ENCODE measurements around the gene EFNA3.

Gene EFNA3

GRCh38 chr1:155037851-155038441, 40.7 kb upstream of the EFNA3 start:
- H3K27ac ChIP-seq (ENCODE audit: extremely low read depth, low read depth, low read length), result no peak overlapping the region
- H3K36me3 ChIP-seq (ENCODE audit: control insufficient read depth in 2 of 2, insufficient read depth in 1 of 2, low read length in 2 of 2), result no peaks in the 10 kb centered on the region
- no peaks in the 10 kb centered on the region for H3K4me1 ChIP-seq (ENCODE audit: control insufficient read depth, insufficient read depth, low read length)
- H3K4me3 ChIP-seq (ENCODE audit: low read depth, low read length), result no peak overlapping the region
- peak; percentile 64 for TF ChIP-seq ZFHX2 (tag by site-specific recombination; conservative IDR thresholded peaks at IDR 0.05)
- no peak for TF ChIP-seq ZNF555 (tag by site-specific recombination; conservative IDR thresholded peaks at IDR 0.05)
- TF ChIP-seq BCL6B (tag by site-specific recombination; IDR thresholded peaks at IDR 0.05), result no peak
- peak; percentile 63 for TF ChIP-seq EGR2 (tag by site-specific recombination; IDR thresholded peaks at IDR 0.05; ENCODE audit: low read depth)
- TF ChIP-seq ZFP69B (tag by site-specific recombination; IDR thresholded peaks at IDR 0.05), result no peak
- ChIA-PET POLR2A (interaction anchor here (0.7 to 0.8 kb wide), 2 partner anchors 412 to 479 kb away, joined by 4 to 7 read pairs; no protein-coding TSS in a partner anchor), CTCF (interaction anchor here (0.8 to 7.4 kb wide), 8 partner anchors 11 to 47 kb away, joined by 3 to 38 read pairs (median 4); partner anchors contain the start of gene ADAM15)
- no peaks in the 10 kb centered on the region for H3K9me3 ChIP-seq (ENCODE audit: control insufficient read depth, insufficient read depth, low read depth, low read length)

- no peaks in the 10 kb centered on the region for H3K36me3 ChIP-seq (ENCODE audit: control insufficient read depth in 2 of 2, insufficient read depth in 1 of 2, low read length in 2 of 2)
- ChIA-PET POLR2A (no interaction called here), CTCF (interaction anchor here (0.6 to 7.4 kb wide), 10 partner anchors 10 to 81 kb away, joined by 3 to 38 read pairs (median 4); partner anchors contain the start of genes ADAM15 and PYGO2)
- no peak overlapping the region for H3K27ac ChIP-seq (ENCODE audit: extremely low read depth, low read depth, low read length)
- no peaks in the 10 kb centered on the region for H3K9me3 ChIP-seq (ENCODE audit: control insufficient read depth, insufficient read depth, low read depth, low read length)
- no peaks in the 10 kb centered on the region for H3K4me1 ChIP-seq (ENCODE audit: control insufficient read depth, insufficient read depth, low read length)
- no peak overlapping the region for H3K4me3 ChIP-seq (ENCODE audit: low read depth, low read length)
- TF ChIP-seq ZNF16 (tag by site-specific recombination; IDR thresholded peaks at IDR 0.05; ENCODE audit: low read depth) (no peak), ZNF639 (tag by site-specific recombination; IDR thresholded peaks at IDR 0.05) (no peak), OSR2 (tag by site-specific recombination; IDR thresholded peaks at IDR 0.05) (no peak), ZNF221 (tag by site-specific recombination; IDR thresholded peaks at IDR 0.05; ENCODE audit: borderline replicate concordance) (no peak), WT1 (tag by site-specific recombination; IDR thresholded peaks at IDR 0.05) (peak; percentile 55), ZNF416 (tag by site-specific recombination; IDR thresholded peaks at IDR 0.05) (no peak), ZNF645 (tag by site-specific recombination; IDR thresholded peaks at IDR 0.05) (no peak), ZNF585B (tag by site-specific recombination; IDR thresholded peaks at IDR 0.05) (no peak), GLIS1 (tag by site-specific recombination; IDR thresholded peaks at IDR 0.05) (peak; percentile 33; the same call in 1 of the 2 replicates), ZNF521 (tag by site-specific recombination; IDR thresholded peaks at IDR 0.05) (no peak), KLF17 (tag by site-specific recombination; IDR thresholded peaks at IDR 0.05) (peak; percentile 71), PRDM1 (tag by site-specific recombination; IDR thresholded peaks at IDR 0.05) (0 out of 2 replicates have a peak, but pooled peaks have one; percentile 25), ZNF558 (tag by site-specific recombination; IDR thresholded peaks at IDR 0.05) (no peak), ZNF548 (tag by site-specific recombination; IDR thresholded peaks at IDR 0.05) (no peak), ZNF621 (tag by site-specific recombination; IDR thresholded peaks at IDR 0.05) (no peak), ZSCAN30 (tag by site-specific recombination; IDR thresholded peaks at IDR 0.05) (no peak), ZNF280D (tag by site-specific recombination; IDR thresholded peaks at IDR 0.05) (no peak), ZNF670 (tag by site-specific recombination; IDR thresholded peaks at IDR 0.05; ENCODE audit: low read depth) (no peak), HIC1 (tag by site-specific recombination; IDR thresholded peaks at IDR 0.05) (no peak)
These were observed 39.9 kb upstream of the EFNA3 start for GRCh38 chr1:155038602-155039307.

All from HEK293 (cell line).